ENCODE data around the gene C10orf143.
A peak's percentile ranks its signal among the peaks of the same experiment; 100 is the strongest.

C10orf143 gene

GRCh38 chr10:130023454-130024230, 87.0 kb downstream of the C10orf143 start:
- in situ Hi-C loops (cut with HindIII; ENCODE audit: low sequenced_read_pairs): no loop called here
- no peak overlapping the region for H3K4me3 ChIP-seq (ENCODE audit: low read depth, low read length)
- TF ChIP-seq CTCF (IDR thresholded peaks at IDR 0.05; ENCODE audit: low read depth, low read length, missing control alignments): no peak
- DNase-seq (ENCODE audit: low read depth): no peak

GRCh38 chr10:130022511-130023299, 87.9 kb downstream of the C10orf143 start:
- H3K4me3 ChIP-seq (ENCODE audit: low read depth, low read length): no peak overlapping the region
- peak; percentile 44 for DNase-seq (ENCODE audit: low read depth)
- in situ Hi-C loops (cut with HindIII; ENCODE audit: low sequenced_read_pairs): no loop called here
- TF ChIP-seq CTCF (IDR thresholded peaks at IDR 0.05; ENCODE audit: low read depth, low read length, missing control alignments): no peak

GRCh38 chr10:130022086-130022485, 88.5 kb downstream of the C10orf143 start:
- no peak for DNase-seq (ENCODE audit: low read depth)
- in situ Hi-C loops (cut with HindIII; ENCODE audit: low sequenced_read_pairs): no loop called here
- no peak overlapping the region for H3K4me3 ChIP-seq (ENCODE audit: low read depth, low read length)
- TF ChIP-seq CTCF (IDR thresholded peaks at IDR 0.05; ENCODE audit: low read depth, low read length, missing control alignments): no peak

GRCh38 chr10:130021383-130021950, 89.2 kb downstream of the C10orf143 start:
- TF ChIP-seq CTCF (IDR thresholded peaks at IDR 0.05; ENCODE audit: low read depth, low read length, missing control alignments): no peak
- DNase-seq (ENCODE audit: low read depth): peak; percentile 63
- in situ Hi-C loops (cut with HindIII; ENCODE audit: low sequenced_read_pairs): no loop called here
- no peak overlapping the region for H3K4me3 ChIP-seq (ENCODE audit: low read depth, low read length)

- no peak for DNase-seq (ENCODE audit: low read depth)
- no peak for TF ChIP-seq CTCF (IDR thresholded peaks at IDR 0.05; ENCODE audit: low read depth, low read length, missing control alignments)
- in situ Hi-C loops (cut with HindIII; ENCODE audit: low sequenced_read_pairs): no loop called here
- no peak overlapping the region for H3K4me3 ChIP-seq (ENCODE audit: low read depth, low read length)
Observed at GRCh38 chr10:130020651-130021382, 89.8 kb downstream of the C10orf143 start.

- DNase-seq (ENCODE audit: low read depth): no peak
- H3K4me3 ChIP-seq (ENCODE audit: low read depth, low read length): no peak overlapping the region
- in situ Hi-C loops (cut with HindIII; ENCODE audit: low sequenced_read_pairs): no loop called here
- no peak for TF ChIP-seq CTCF (IDR thresholded peaks at IDR 0.05; ENCODE audit: low read depth, low read length, missing control alignments)
Observed at GRCh38 chr10:130018730-130019185, 91.9 kb downstream of the C10orf143 start.

Measured in astrocyte of the cerebellum (primary cell).